Measurements from ENCODE around the gene DUOX1.

Gene DUOX1

GRCh38 chr15:45113380-45113990 lies 16.3 kb upstream of the DUOX1 start:
- no peaks in the 10 kb centered on the region for H3K36me3 ChIP-seq
- no peak for DNase-seq
- intact Hi-C loops (cut with DNase I; ENCODE audit: low total_unique reads) = no loop called here
- H3K4me1 ChIP-seq = peaks cover 0 to 46% (median 36%) of the 10 kb centered on the region in 4 donors
- TF ChIP-seq CTCF (IDR thresholded peaks at IDR 0.05) = no peak
- H3K4me3 ChIP-seq = no peak overlapping the region
- no peaks in the 10 kb centered on the region for H3K9me3 ChIP-seq
- H3K27me3 ChIP-seq = peaks cover 0 to 89% of the 10 kb centered on the region in 2 donors
- no peak overlapping the region for H3K27ac ChIP-seq

DNA sequence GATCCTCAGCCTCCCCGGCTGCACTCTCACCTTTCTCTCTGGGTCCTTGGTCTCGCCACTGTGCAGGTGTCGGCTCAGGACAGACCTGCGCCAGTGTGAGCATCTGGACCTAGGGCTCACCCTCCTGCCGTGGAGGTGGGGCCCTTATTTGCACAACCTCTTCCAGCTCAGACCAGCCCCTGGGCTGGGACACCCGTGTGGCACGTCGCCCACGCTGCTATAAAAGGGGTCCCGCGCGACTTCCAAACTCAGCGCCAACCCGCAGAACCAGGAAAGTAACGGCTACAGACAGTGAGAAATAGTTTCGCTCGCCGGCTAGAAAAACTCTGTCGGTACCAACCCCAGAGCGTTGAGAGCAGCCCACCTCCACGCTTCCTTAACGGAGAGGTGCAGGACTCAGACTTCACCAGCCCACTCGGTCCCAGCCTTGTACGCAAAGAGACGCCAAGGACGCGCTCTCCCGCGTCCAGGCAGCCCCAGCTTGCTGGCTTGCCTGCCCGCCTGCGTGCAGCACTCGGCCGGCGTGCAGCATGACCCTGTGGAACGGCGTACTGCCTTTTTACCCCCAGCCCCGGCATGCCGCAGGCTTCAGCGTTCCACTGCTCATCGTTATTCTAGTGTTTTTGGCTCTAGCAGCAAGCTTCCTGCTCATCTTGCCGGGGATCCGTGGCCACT lies 15.6 kb upstream of the DUOX1 start, which contains the start of the genes DUOX2 and DUOXA2:
Gene DUOX2 (minus strand): TSS at position 97 of the 675 bp plus-strand sequence. CDS start 761 bp downstream, outside the sequence.
Gene DUOXA2 (plus strand): TSS at position 251 of the 675 bp plus-strand sequence. CDS start 280 bp downstream, at position 531.
- H3K36me3 ChIP-seq = no peaks in the 10 kb centered on the region
- intact Hi-C loops (cut with DNase I; ENCODE audit: low total_unique reads) = no loop called here
- H3K4me3 ChIP-seq = no peak within 1 kb of the TSS

GRCh38 chr15:45114751-45115085 lies 15.1 kb upstream of the DUOX1 start:
- Histone ChIP-seq H3K4me1 (peaks cover 0 to 46% (median 36%) of the 10 kb centered on the region in 4 donors), H3K4me3 (no peak overlapping the region), H3K9me3 (no peaks in the 10 kb centered on the region), H3K27ac (no peak overlapping the region), H3K27me3 (peaks cover 0 to 91% of the 10 kb centered on the region in 2 donors), H3K36me3 (no peaks in the 10 kb centered on the region)
- TF ChIP-seq CTCF (IDR thresholded peaks at IDR 0.05) = no peak
- DNase-seq = no peak
- intact Hi-C loops (cut with DNase I; ENCODE audit: low total_unique reads) = no loop called here

More for the DNA sequence above, 15.6 kb upstream of the DUOX1 start, which contains the start of the genes DUOX2 and DUOXA2:
- Histone ChIP-seq H3K9me3 (no peaks in the 10 kb centered on the region), H3K27me3 (peaks cover 0 to 91% of the 10 kb centered on the region in 2 donors), H3K4me1 (peaks cover 0 to 46% (median 36%) of the 10 kb centered on the region in 4 donors), H3K27ac (no peak within 1 kb of the TSS)
- TF ChIP-seq CTCF (IDR thresholded peaks at IDR 0.05) = no peak
- DNase-seq = no peak

DNA sequence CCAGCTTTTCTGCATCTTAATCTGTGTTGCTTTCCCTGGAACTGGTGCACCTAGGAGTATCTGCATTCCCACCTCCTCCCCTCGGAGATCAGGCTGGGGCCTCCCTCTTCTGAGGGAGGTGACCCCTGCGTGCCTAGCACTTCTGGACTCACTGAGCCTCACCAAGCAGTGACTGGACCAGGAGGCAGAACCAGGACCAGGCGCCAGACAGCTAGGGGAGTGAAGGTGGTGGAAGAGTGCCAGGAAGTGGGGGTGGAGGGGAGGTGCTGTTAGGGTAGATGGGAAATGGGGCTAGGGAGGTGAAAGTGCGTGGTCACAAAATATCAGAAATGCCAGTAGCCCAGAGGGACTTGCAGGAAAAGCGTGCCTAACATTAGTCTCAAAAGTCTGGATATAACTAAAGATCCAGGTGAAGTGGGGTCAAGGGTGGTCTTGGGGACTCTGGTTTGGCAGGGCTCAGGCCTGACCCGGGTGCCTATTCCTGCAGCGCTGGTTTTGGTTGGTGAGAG lies 14.4 kb upstream of the DUOX1 start:
- DNase-seq = no peak
- no peak for TF ChIP-seq CTCF (IDR thresholded peaks at IDR 0.05)
- H3K36me3 ChIP-seq = no peaks in the 10 kb centered on the region
- H3K27me3 ChIP-seq = peaks cover 0 to 91% of the 10 kb centered on the region in 2 donors
- H3K4me3 ChIP-seq = no peak overlapping the region
- intact Hi-C loops (cut with DNase I; ENCODE audit: low total_unique reads) = no loop called here
- peaks cover 0 to 46% (median 36%) of the 10 kb centered on the region in 4 donors for H3K4me1 ChIP-seq
- H3K9me3 ChIP-seq = no peaks in the 10 kb centered on the region
- H3K27ac ChIP-seq = no peak overlapping the region

DNA sequence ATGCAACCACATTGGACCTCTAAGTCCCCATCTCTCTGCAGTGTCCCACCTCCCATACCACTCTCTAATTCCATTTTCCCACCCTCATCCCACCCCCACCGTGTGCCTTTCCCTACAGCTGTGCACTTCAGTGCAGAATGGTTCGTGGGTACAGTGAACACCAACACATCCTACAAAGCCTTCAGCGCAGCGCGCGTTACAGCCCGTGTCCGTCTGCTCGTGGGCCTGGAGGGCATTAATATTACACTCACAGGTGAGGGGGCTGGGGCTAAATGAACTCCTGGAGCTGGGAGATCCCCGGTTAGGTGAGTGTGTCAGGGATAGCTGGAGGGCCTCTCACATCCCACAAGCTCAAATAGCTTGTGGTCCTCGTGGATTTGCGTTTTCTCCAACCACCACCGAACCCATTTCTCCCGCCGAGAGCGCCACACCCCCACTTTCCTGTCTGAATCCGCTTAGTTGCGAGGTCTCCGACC lies 13.8 kb upstream of the DUOX1 start:
- Histone ChIP-seq H3K9me3 (no peaks in the 10 kb centered on the region), H3K4me3 (no peak overlapping the region), H3K4me1 (peaks cover 0 to 46% (median 36%) of the 10 kb centered on the region in 4 donors), H3K27me3 (peaks cover 0 to 93% of the 10 kb centered on the region in 2 donors), H3K27ac (no peak overlapping the region), H3K36me3 (no peaks in the 10 kb centered on the region)
- no peak for TF ChIP-seq CTCF (IDR thresholded peaks at IDR 0.05)
- DNase-seq = no peak
- intact Hi-C loops (cut with DNase I; ENCODE audit: low total_unique reads) = no loop called here

Data from tibial artery (tissue), 4 donors.